GM12878 (cell line): ENCODE measurements around the gene YARS1. TPM values are rescaled to one million over a fixed set of nuclear protein-coding genes. Genes with fewer than 3 reads are reported as not detected.

ENCODE experiments used
- ATAC-seq: fragments of 200-7000 bp; cut with Tn5 transposase; 3 replicates; pipeline ENCODE4 v1.9.1; 2020; ENCODE audit warnings: mild to moderate bottlenecking, moderate library complexity
- BruUV-seq: library from RNA; stranded (reverse); fragments of 400-500 nt; replicated peaks from 2 replicates; lab custom pipeline; 2021; lab: Mats Ljungman, UMichigan
- CTCF ChIA-PET: fragments of 300-600 bp; sonication (Branson Sonifier 250); formaldehyde crosslinking; extraction: SDS; loops from one replicate; lab custom pipeline; 2021; ENCODE audit warnings: inconsistent platforms; lab: Yijun Ruan, JAX
- POLR2A ChIA-PET: fragments of 350-600 bp; formaldehyde crosslinking; extraction: SDS; loops from one replicate; lab custom pipeline; 2021; ENCODE audit warnings: inconsistent platforms; lab: Charles Lee
- RAD21 ChIA-PET: fragments of 300-600 bp; sonication (Branson Sonifier 250); formaldehyde crosslinking; loops from one replicate; lab custom pipeline; 2023; ENCODE audit warnings: antibody characterized with exemption; ENCODE audit not compliant: unreplicated experiment; lab: Charles Lee
- SMC1A ChIA-PET: fragments of 300-600 bp; sonication (Branson Sonifier 250); formaldehyde crosslinking; loops from one replicate; lab custom pipeline; 2023; ENCODE audit not compliant: unreplicated experiment, uncharacterized antibody; lab: Charles Lee
- DNase-seq: peaks from one replicate; pipeline ENCODE4 v3.0.0-alpha.2; 2011; ENCODE audit warnings: low read depth, low spot score
- FAIRE-seq: peaks from 3 replicates; lab custom pipeline; 2011; peaks lifted over from hg19 to GRCh38; lab: Jason Lieb, UNC
- H2AFZ ChIP-seq: 2 replicates; pipeline ENCODE4 v1.6.0; 2011; ENCODE audit warnings: low read depth, low read length, control low read depth; ENCODE audit not compliant: control insufficient read depth
- H3K27ac ChIP-seq: 2 replicates; pipeline ENCODE4 v1.5.1; 2011; ENCODE audit warnings: control low read depth; ENCODE audit not compliant: control insufficient read depth, insufficient read depth
- H3K27me3 ChIP-seq, 2 experiments: replicated peaks in 1 of 2; 2 replicates each; pipeline versions ENCODE4 v1.6.0 to v1.6.1; 2011; ENCODE audit warnings: low read length in 1 of 2; ENCODE audit not compliant: control insufficient read depth in 2 of 2, insufficient read depth in 2 of 2
- H3K36me3 ChIP-seq, 2 experiments: 2 replicates each; pipeline ENCODE4 v1.5.1; 2011; ENCODE audit warnings: low read length in 1 of 2; ENCODE audit not compliant: control insufficient read depth in 2 of 2, insufficient read depth in 2 of 2
- H3K4me1 ChIP-seq: 2 replicates; pipeline ENCODE4 v1.6.1; 2011; ENCODE audit warnings: mild to moderate bottlenecking, low read length, moderate library complexity, mixed read lengths; ENCODE audit not compliant: control insufficient read depth, insufficient read depth
- H3K4me2 ChIP-seq: 2 replicates; pipeline ENCODE4 v1.6.0; 2011; ENCODE audit warnings: control low read depth; ENCODE audit not compliant: control insufficient read depth, insufficient read depth
- H3K4me3 ChIP-seq: fragments of 200-600 bp; sonication (generic); 2 replicates; pipeline ENCODE4 v1.5.1; 2016
- H3K79me2 ChIP-seq: 2 replicates; pipeline ENCODE4 v1.6.0; 2011; ENCODE audit warnings: low read length; ENCODE audit not compliant: control insufficient read depth, insufficient read depth
- H3K9ac ChIP-seq: 2 replicates; pipeline ENCODE4 v1.8.0; 2011; ENCODE audit warnings: low read length, control low read depth, mixed read lengths; ENCODE audit not compliant: control insufficient read depth, insufficient read depth
- H3K9me3 ChIP-seq: replicated peaks from 3 replicates; pipeline ENCODE4 v1.5.1; 2011; ENCODE audit warnings: mild to moderate bottlenecking, low read length; ENCODE audit not compliant: control insufficient read depth, insufficient read depth
- H4K20me1 ChIP-seq: 2 replicates; pipeline ENCODE4 v1.6.0; 2011; ENCODE audit not compliant: control insufficient read depth, insufficient read depth
- IKZF1 ChIP-seq: fragments of 450-650 bp; conservative IDR thresholded peaks from 2 replicates; pipeline ENCODE4 v1.6.1; 2017; ENCODE audit warnings: antibody characterized with exemption, mild to moderate bottlenecking
- PAX5 ChIP-seq: IDR thresholded peaks from 2 replicates; pipeline ENCODE4 v1.6.1; 2011; ENCODE audit warnings: low read depth, low read length, borderline replicate concordance
- RELA ChIP-seq: fragments of 450-650 bp; IDR thresholded peaks from 2 replicates; pipeline ENCODE4 v1.8.0; 2014; ENCODE audit warnings: borderline replicate concordance; ENCODE audit not compliant: partially characterized antibody
- SP1 ChIP-seq: IDR thresholded peaks from one replicate; pipeline ENCODE4 v1.6.1; 2011; ENCODE audit warnings: low read depth, low read length
- SRF ChIP-seq, 2 experiments: IDR thresholded peaks; 2 replicates each; pipeline ENCODE4 v1.6.1; 2011; ENCODE audit warnings: low read depth in 2 of 2, low read length in 2 of 2, mild to moderate bottlenecking in 1 of 2, moderate library complexity in 1 of 2
- TCF12 ChIP-seq: IDR thresholded peaks from 2 replicates; pipeline ENCODE4 v1.6.1; 2011; ENCODE audit warnings: low read depth, mild to moderate bottlenecking, low read length
- WRNIP1 ChIP-seq: IDR thresholded peaks from 2 replicates; pipeline ENCODE4 v1.6.1; 2011; ENCODE audit warnings: low read depth, low read length, improper control_type of control experiment, borderline replicate concordance
- YBX1 ChIP-seq: fragments of 450-650 bp; IDR thresholded peaks from 2 replicates; pipeline ENCODE4 v1.6.1; 2016; ENCODE audit warnings: antibody characterized with exemption
- ZNF24 ChIP-seq: fragments of 450-650 bp; IDR thresholded peaks from 2 replicates; pipeline ENCODE4 v1.6.1; 2017; ENCODE audit warnings: antibody characterized with exemption, mild to moderate bottlenecking
- WGBS: methylation state at CpG from one replicate; pipeline ENCODE4 v1.1.6; 2016; ENCODE audit warnings: low lambda C conversion rate; ENCODE audit not compliant: insufficient replicate concordance, insufficient coverage; ENCODE audit errors: missing lambda C conversion rate; 5-methylcytosine and 5-hydroxymethylcytosine counted together
- in situ Hi-C: fragments of 300-500 bp; cut with MboI; formaldehyde crosslinking; loops from 9 replicates; pipeline ENCODE4 v1.14.3; 2018; ENCODE audit warnings: mixed read lengths
- intact Hi-C: fragments of 100-400 bp; cut with micrococcal nuclease; formaldehyde crosslinking; loops from one replicate; pipeline ENCODE4 v1.14.2; 2022; ENCODE audit not compliant: unreplicated experiment
- polyA plus RNA-seq, 11 experiments: library from polyadenylated mRNA; depleted of rRNA in 4 of 11; unstranded in 6 of 11; stranded (reverse) in 5 of 11; fragments of >200 nt; fragmentation: Nextera tagmentation in 4 of 11; fragmentation: Illumina TruSeq in 1 of 11; extraction: Ambion mirVana in 4 of 11; extraction: Trizol in 1 of 11; gene quantifications; 1 replicate in 1 of 11; 2 replicates in 10 of 11; pipeline versions ENCODE4 v1.2.1 to v1.2.3, GENCODE V29; 2011 to 2016; ENCODE audit warnings: inconsistent platforms in 2 of 11, missing spikeins in 2 of 11, low read depth in 1 of 11
- total RNA-seq, 4 experiments: library from RNA; depleted of rRNA in 3 of 4; stranded (reverse); fragments of >200 nt in 3 of 4; fragmentation: Illumina TruSeq in 1 of 4; extraction: Trizol in 1 of 4; gene quantifications; 2 replicates each; pipeline versions ENCODE4 v1.2.1 to v1.2.3, GENCODE V29; 2013 to 2021
- TF ChIP-seq, protein P1 (sequence below): IDR thresholded peaks from 2 replicates; pipeline ENCODE4 v1.6.1; 2012; ENCODE audit warnings: low read length, inconsistent platforms
- TF ChIP-seq, protein P2 (sequence below): fragments of 450-650 bp; IDR thresholded peaks from 2 replicates; pipeline ENCODE4 v1.6.1; 2017; ENCODE audit warnings: mild to moderate bottlenecking, low read depth, inconsistent platforms; ENCODE audit not compliant: poor library complexity, severe bottlenecking

YARS1 gene
- total and polyA plus RNA-seq, 10 of the 15 experiments (the other 5 are each of a cell fraction or from before 2014, with no cell fraction given) = 39.9 to 202 (median 136) TPM

- intact Hi-C loops = no loop called here
- Histone ChIP-seq H4K20me1 (no peaks in the 10 kb centered on the region), H3K4me2 (no peak overlapping the region), H3K4me3 (no peak overlapping the region), H3K36me3 (no peaks in the 10 kb centered on the region), H3K9me3 (no peaks in the 10 kb centered on the region), H3K27ac (no peak overlapping the region), H3K4me1 (no peaks in the 10 kb centered on the region), H3K79me2 (no peaks in the 10 kb centered on the region), H3K27me3 (no peaks in the 10 kb centered on the region), H3K9ac (no peak overlapping the region), H2AFZ (no peak overlapping the region)
- ATAC-seq = no peak
- WGBS = 12% methylated on average over 7 of the region's 7 CpGs
- DNase-seq = no peak
- ChIA-PET CTCF (no interaction called here), POLR2A (no interaction called here), RAD21 (no interaction called here), SMC1A (no interaction called here)
- TF ChIP-seq TCF12 (no peak), PAX5 (no peak), IKZF1 (no peak), WRNIP1 (no peak), YBX1 (no peak), ZNF24 (no peak), SP1 (no peak), RELA (no peak), SRF (IDR thresholded peaks at IDR 0.05; ENCODE audit: low read depth in 2 of 2, low read length in 2 of 2) (no peak)
- TF ChIP-seq, protein P1, sequence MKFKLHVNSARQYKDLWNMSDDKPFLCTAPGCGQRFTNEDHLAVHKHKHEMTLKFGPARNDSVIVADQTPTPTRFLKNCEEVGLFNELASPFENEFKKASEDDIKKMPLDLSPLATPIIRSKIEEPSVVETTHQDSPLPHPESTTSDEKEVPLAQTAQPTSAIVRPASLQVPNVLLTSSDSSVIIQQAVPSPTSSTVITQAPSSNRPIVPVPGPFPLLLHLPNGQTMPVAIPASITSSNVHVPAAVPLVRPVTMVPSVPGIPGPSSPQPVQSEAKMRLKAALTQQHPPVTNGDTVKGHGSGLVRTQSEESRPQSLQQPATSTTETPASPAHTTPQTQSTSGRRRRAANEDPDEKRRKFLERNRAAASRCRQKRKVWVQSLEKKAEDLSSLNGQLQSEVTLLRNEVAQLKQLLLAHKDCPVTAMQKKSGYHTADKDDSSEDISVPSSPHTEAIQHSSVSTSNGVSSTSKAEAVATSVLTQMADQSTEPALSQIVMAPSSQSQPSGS = no peak
- TF ChIP-seq, protein P2, sequence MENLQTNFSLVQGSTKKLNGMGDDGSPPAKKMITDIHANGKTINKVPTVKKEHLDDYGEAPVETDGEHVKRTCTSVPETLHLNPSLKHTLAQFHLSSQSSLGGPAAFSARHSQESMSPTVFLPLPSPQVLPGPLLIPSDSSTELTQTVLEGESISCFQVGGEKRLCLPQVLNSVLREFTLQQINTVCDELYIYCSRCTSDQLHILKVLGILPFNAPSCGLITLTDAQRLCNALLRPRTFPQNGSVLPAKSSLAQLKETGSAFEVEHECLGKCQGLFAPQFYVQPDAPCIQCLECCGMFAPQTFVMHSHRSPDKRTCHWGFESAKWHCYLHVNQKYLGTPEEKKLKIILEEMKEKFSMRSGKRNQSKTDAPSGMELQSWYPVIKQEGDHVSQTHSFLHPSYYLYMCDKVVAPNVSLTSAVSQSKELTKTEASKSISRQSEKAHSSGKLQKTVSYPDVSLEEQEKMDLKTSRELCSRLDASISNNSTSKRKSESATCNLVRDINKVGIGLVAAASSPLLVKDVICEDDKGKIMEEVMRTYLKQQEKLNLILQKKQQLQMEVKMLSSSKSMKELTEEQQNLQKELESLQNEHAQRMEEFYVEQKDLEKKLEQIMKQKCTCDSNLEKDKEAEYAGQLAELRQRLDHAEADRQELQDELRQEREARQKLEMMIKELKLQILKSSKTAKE = no peak
- no TSS peak for BruUV-seq
- in situ Hi-C loops = no loop called here
- FAIRE-seq = no peak
These were observed 50.7 kb downstream of the YARS1 start for GRCh38 chr1:32766328-32766972.
